Adipocyte (in vitro differentiated cells): Measurements from ENCODE around the gene GCAT.

Experiments
- DNase-seq: peaks from one replicate; pipeline ENCODE4 v3.0.0-alpha.2; 2015; ENCODE audit warnings: low read depth
- H3K27me3 ChIP-seq: replicated peaks from 2 replicates; pipeline ENCODE4 v1.7.0; 2013; ENCODE audit warnings: mild to moderate bottlenecking, low read length, moderate library complexity; ENCODE audit not compliant: control insufficient read depth, insufficient read depth
- H3K36me3 ChIP-seq: 2 replicates; pipeline ENCODE4 v1.7.0; 2013; ENCODE audit warnings: low read length, mild to moderate bottlenecking, moderate library complexity; ENCODE audit not compliant: control insufficient read depth, insufficient read depth, severe bottlenecking
- H3K4me1 ChIP-seq: 2 replicates; pipeline ENCODE4 v1.7.0; 2013; ENCODE audit warnings: mild to moderate bottlenecking, low read length, moderate library complexity; ENCODE audit not compliant: control insufficient read depth, insufficient read depth
- H3K4me3 ChIP-seq: 2 replicates; pipeline ENCODE4 v1.7.0; 2013; ENCODE audit warnings: mild to moderate bottlenecking, low read length, moderate library complexity
- H3K9ac ChIP-seq: 2 replicates; pipeline ENCODE4 v1.7.0; 2013; ENCODE audit warnings: mild to moderate bottlenecking, low read length, moderate library complexity
- H3K9me3 ChIP-seq: 2 replicates; pipeline ENCODE4 v1.7.0; 2013; ENCODE audit warnings: mild to moderate bottlenecking, low read length, moderate library complexity; ENCODE audit not compliant: control insufficient read depth

GCAT gene

GRCh38 chr22:37803639-37804351 lies 3.9 kb upstream of the GCAT start:
- Histone ChIP-seq H3K36me3 (no peaks in the 10 kb centered on the region), H3K4me3 (no peak overlapping the region), H3K9me3 (no peaks in the 10 kb centered on the region), H3K4me1 (peaks cover 32% of the 10 kb centered on the region), H3K27me3 (no peaks in the 10 kb centered on the region), H3K9ac (peak overlapping the region; percentile 85)
- no peak for DNase-seq

- Histone ChIP-seq H3K27me3 (no peaks in the 10 kb centered on the region), H3K9me3 (no peaks in the 10 kb centered on the region), H3K9ac (peak overlapping the region; percentile 85), H3K4me3 (peak overlapping the region; percentile 88), H3K36me3 (no peaks in the 10 kb centered on the region), H3K4me1 (peaks cover 32% of the 10 kb centered on the region)
- peak; percentile 22 for DNase-seq
Measured at GRCh38 chr22:37804352-37804880, 3.3 kb upstream of the GCAT start.

DNA sequence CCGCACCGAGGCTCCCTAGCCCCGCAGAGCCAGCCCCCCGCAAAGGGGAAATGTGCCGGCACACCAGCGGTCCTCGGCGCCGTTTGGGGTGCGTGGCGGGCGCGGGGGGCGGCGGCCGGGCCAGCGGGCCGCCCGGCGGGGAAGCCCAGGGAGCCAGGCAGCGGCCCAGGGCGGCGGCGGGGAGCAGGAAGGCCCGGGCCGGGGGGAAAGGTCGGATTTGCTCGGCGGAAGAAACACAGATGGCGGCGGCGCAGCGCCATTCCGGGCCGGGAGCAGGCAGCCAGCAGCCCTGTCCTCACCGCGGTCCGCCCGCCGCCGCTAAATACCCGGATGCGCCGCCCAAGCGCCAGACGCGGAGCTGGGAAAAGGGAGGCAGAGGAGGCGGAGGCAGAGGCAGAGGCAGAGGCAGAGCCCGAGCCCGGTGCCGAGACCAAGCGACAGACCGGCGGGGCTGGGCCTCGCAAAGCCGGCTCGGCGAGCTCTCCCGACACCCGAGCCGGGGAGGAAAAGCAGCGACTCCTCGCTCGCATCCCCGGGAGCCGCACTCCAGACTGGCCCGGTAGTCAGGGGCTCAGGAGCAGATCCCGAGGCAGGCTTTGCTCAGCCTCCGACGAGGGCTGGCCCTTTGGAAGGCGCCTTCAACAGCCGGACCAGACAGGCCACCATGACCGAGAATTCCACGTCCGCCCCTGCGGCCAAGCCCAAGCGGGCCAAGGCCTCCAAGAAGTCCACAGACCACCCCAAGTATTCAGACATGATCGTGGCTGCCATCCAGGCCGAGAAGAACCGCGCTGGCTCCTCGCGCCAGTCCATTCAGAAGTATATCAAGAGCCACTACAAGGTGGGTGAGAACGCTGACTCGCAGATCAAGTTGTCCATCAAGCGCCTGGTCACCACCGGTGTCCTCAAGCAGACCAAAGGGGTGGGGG lies 2.6 kb upstream of the GCAT start:
- DNase-seq, result peak; percentile 88
- Histone ChIP-seq H3K9me3 (no peaks in the 10 kb centered on the region), H3K9ac (peak overlapping the region; percentile 85), H3K36me3 (no peaks in the 10 kb centered on the region), H3K4me3 (peak overlapping the region; percentile 88), H3K4me1 (peaks cover 32% of the 10 kb centered on the region), H3K27me3 (no peaks in the 10 kb centered on the region)

- Histone ChIP-seq H3K4me3 (peak overlapping the region; percentile 88), H3K9ac (peak overlapping the region; percentile 85), H3K4me1 (peaks cover 32% of the 10 kb centered on the region), H3K36me3 (no peaks in the 10 kb centered on the region), H3K9me3 (no peaks in the 10 kb centered on the region), H3K27me3 (no peaks in the 10 kb centered on the region)
- DNase-seq, result no peak
Measured at GRCh38 chr22:37805810-37806277, 1.9 kb upstream of the GCAT start.

DNA sequence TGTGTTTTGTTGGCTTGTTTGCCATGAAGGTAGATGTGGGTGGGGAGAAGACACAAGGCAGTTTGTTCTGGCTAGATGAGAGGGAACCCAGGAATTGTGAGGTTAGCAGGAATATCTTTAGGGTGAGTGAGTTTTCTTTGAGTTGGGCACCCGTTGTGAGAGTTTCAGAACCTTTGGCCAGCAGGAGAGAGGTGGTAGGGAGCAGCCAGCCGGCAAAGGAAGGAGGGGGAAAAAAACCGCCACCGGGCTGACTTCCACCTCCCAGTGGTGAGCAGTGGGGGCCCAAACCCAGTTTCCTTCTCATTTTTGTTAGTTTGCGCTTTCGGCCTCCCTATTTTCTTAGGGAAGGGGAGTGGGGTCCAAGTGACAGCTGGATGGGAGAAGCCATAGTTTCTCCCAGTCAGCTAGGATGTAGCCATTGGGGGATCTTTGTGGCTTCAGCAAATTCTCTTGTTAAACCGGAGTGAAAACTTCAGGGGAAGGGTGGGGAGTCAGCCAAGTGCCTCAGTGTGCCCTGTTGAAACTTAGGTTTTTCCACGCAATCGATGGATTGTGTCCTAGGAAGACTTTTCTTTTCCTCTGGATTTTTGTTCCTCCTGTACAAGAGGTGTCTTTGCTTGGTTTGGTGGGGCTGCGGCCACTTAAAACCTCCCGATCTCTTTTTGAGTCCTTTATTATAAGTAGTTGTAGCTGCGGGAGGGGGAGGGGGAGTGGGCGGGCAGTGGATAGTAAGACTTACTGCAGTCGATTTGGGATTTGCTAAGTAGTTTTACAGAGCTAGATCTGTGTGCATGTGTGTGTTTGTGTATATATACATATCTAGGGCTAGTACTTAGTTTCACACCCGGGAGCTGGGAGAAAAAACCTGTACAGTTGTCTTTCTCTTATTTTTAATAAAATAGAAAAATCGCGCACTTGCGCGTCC lies 1.1 kb upstream of the GCAT start:
- Histone ChIP-seq H3K36me3 (no peaks in the 10 kb centered on the region), H3K4me3 (peak overlapping the region; percentile 88), H3K27me3 (no peaks in the 10 kb centered on the region), H3K9ac (peak overlapping the region; percentile 85), H3K9me3 (no peaks in the 10 kb centered on the region), H3K4me1 (peaks cover 32% of the 10 kb centered on the region)
- peak; percentile 50 for DNase-seq

DNA sequence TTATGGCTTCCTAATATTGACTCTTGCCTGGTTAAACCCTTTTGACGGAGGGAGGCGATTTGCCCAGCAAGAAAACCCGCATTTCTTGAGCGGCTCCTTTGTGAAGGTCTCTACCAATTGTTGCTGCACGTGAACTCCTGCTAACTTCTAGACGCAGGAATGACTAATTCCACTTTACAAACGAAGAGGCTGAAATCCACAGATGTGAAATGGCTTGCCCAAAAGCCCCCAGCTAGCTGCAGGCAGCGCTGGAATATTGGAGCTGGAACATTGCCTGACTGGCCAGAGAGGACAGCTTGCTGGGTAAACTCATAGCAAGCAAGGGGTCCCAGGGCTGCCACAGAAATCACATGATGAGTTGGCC lies 542 bp downstream of the GCAT start:
- H3K36me3 ChIP-seq, result peaks cover under 1% of the 10 kb centered on the region
- peak overlapping the region; percentile 88 for H3K4me3 ChIP-seq
- peak overlapping the region; percentile 86 for H3K9ac ChIP-seq
- H3K27me3 ChIP-seq, result no peaks in the 10 kb centered on the region
- peaks cover 22% of the 10 kb centered on the region for H3K4me1 ChIP-seq
- H3K9me3 ChIP-seq, result no peaks in the 10 kb centered on the region
- DNase-seq, result peak; percentile 52

DNA sequence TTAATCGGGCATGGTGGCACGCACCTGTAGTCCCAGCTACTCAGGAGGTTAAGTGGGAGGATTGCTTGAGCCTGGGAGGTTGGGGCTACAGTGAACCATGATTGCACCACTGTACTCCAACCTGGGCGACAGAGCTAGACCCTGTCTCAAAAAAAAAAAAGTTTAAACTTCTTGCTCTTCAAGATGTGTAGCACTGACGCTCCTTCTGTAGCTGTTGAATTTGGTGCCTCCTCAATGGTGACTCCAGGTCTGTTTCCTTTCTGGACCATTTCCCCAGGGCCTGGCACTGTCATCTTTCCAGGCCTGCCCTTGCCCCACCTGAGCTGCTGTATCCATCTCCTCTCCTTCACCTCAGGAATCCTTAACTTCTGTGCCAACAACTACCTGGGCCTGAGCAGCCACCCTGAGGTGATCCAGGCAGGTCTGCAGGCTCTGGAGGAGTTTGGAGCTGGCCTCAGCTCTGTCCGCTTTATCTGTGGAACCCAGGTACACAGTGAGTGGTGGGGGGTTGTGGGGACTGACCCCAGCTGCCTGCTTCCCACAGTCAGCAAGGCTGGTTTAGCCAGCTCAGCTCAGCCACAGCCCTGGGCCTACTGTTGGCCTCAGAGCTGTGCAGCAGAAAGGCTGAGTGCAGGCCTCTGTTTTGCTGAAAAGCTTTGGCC lies 2.1 kb downstream of the GCAT start:
- Histone ChIP-seq H3K9ac (no peak overlapping the region), H3K27me3 (no peaks in the 10 kb centered on the region), H3K9me3 (no peaks in the 10 kb centered on the region), H3K36me3 (peaks cover 12% of the 10 kb centered on the region), H3K4me3 (no peak overlapping the region), H3K4me1 (peaks cover 22% of the 10 kb centered on the region)
- no peak for DNase-seq

GRCh38 chr22:37811867-37812266 lies 4.1 kb downstream of the GCAT start:
- peaks cover 22% of the 10 kb centered on the region for H3K36me3 ChIP-seq
- H3K4me1 ChIP-seq, result peaks cover 6% of the 10 kb centered on the region
- no peak for DNase-seq
- no peaks in the 10 kb centered on the region for H3K27me3 ChIP-seq
- H3K9ac ChIP-seq, result no peak overlapping the region
- H3K9me3 ChIP-seq, result no peaks in the 10 kb centered on the region
- H3K4me3 ChIP-seq, result no peak overlapping the region

DNA sequence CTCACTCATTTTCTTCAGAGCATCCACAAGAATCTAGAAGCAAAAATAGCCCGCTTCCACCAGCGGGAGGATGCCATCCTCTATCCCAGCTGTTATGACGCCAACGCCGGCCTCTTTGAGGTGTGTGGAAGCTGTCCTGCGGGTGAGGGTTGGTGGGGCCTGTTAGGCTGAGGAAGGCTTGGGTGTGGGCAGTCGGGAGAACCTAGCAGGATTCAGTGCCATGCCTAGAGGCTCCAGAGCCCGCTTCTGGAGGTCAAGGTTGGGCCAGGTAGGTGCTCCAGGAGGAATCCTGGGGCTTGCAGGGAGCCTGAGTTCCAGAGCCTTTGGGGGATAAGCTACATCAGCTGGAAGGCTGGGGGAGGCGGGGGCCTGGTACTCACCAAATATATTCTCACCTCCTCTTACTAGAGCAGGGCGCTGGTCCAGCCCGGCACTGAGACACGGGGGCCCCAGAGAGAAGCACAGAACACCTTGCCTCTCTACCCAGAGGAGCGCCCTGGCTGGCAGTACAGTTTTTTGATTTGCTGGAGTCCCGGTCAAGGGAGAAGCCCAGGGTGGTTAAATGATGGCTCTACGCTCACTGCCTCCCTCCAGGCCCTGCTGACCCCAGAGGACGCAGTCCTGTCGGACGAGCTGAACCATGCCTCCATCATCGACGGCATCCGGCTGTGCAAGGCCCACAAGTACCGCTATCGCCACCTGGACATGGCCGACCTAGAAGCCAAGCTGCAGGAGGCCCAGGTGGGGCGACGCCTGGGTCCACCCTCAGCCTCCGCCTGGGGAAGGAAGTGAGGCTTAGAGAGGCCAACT lies 5.3 kb downstream of the GCAT start:
- H3K9me3 ChIP-seq, result no peaks in the 10 kb centered on the region
- peaks cover 22% of the 10 kb centered on the region for H3K36me3 ChIP-seq
- no peak for DNase-seq
- no peaks in the 10 kb centered on the region for H3K27me3 ChIP-seq
- H3K4me1 ChIP-seq, result peaks cover 5% of the 10 kb centered on the region
- no peak overlapping the region for H3K9ac ChIP-seq
- no peak overlapping the region for H3K4me3 ChIP-seq

- H3K4me3 ChIP-seq, result no peak overlapping the region
- DNase-seq, result no peak
- H3K9ac ChIP-seq, result no peak overlapping the region
- peaks cover 22% of the 10 kb centered on the region for H3K36me3 ChIP-seq
- peaks cover 6% of the 10 kb centered on the region for H3K4me1 ChIP-seq
- peaks cover 5% of the 10 kb centered on the region for H3K27me3 ChIP-seq
- H3K9me3 ChIP-seq, result no peaks in the 10 kb centered on the region
Measured at GRCh38 chr22:37815593-37815992, 7.9 kb downstream of the GCAT start.
